Caco-2 (cell line): ENCODE data around the gene DMGDH. TPM values are rescaled to one million over a fixed set of nuclear protein-coding genes. Genes with fewer than 3 reads are reported as not detected.

Experiments
- BruUV-seq: library from RNA; stranded (reverse); fragments of 400-500 nt; replicated peaks from 2 replicates; lab custom pipeline; 2021; lab: Mats Ljungman, UMichigan
- CTCF ChIA-PET: fragments of 300-600 bp; sonication (Branson Sonifier 250); formaldehyde crosslinking; loops from one replicate; lab custom pipeline; 2022; ENCODE audit warnings: antibody characterized with exemption; lab: Charles Lee
- POLR2A ChIA-PET: fragments of 300-600 bp; sonication (Branson Sonifier 250); formaldehyde crosslinking; loops from one replicate; lab custom pipeline; 2022; ENCODE audit warnings: antibody characterized with exemption; lab: Charles Lee
- DNase-seq, 2 experiments: peaks; one replicate each; pipeline versions ENCODE4 v3.0.0 to v3.0.0-alpha.2; 2020 to 2022
- H3K27me3 ChIP-seq: replicated peaks from 2 replicates; pipeline ENCODE4 v1.6.0; 2011; ENCODE audit warnings: low read length; ENCODE audit not compliant: control insufficient read depth, insufficient read depth
- H3K36me3 ChIP-seq: 2 replicates; pipeline ENCODE4 v1.5.1; 2011; ENCODE audit warnings: low read length; ENCODE audit not compliant: control insufficient read depth, insufficient read depth
- H3K4me1 ChIP-seq: fragments of 250-450 bp; sonication (Bioruptor Pico); 2 replicates; pipeline ENCODE4 v1.5.1; 2020; ENCODE audit warnings: mild to moderate bottlenecking
- H3K4me3 ChIP-seq: 2 replicates; pipeline ENCODE4 v1.5.1; 2011; ENCODE audit warnings: low read depth, mild to moderate bottlenecking, control low read depth, low read length
- H3K9me3 ChIP-seq: fragments of 250-450 bp; sonication (Bioruptor Pico); 2 replicates; pipeline ENCODE4 v1.5.1; 2020; ENCODE audit warnings: mild to moderate bottlenecking, moderate library complexity
- H3K27ac Mint-ChIP-seq: one replicate; pipeline ENCODE4 v1.8.0; 2022; ENCODE audit warnings: mixed read lengths; ENCODE audit not compliant: unreplicated experiment
- H3K27me3 Mint-ChIP-seq: one replicate; pipeline ENCODE4 v1.8.0; 2022; ENCODE audit warnings: mixed read lengths; ENCODE audit not compliant: insufficient read depth, unreplicated experiment
- H3K36me3 Mint-ChIP-seq: one replicate; pipeline ENCODE4 v1.8.0; 2022; ENCODE audit warnings: mild to moderate bottlenecking, mixed read lengths; ENCODE audit not compliant: insufficient read depth, unreplicated experiment
- H3K4me1 Mint-ChIP-seq: one replicate; pipeline ENCODE4 v1.8.0; 2022; ENCODE audit warnings: low read depth, mixed read lengths; ENCODE audit not compliant: unreplicated experiment
- H3K4me3 Mint-ChIP-seq: one replicate; pipeline ENCODE4 v1.8.0; 2022; ENCODE audit warnings: mild to moderate bottlenecking, moderate library complexity, mixed read lengths; ENCODE audit not compliant: unreplicated experiment
- H3K9me3 Mint-ChIP-seq: one replicate; pipeline ENCODE4 v1.8.0; 2022; ENCODE audit warnings: mixed read lengths; ENCODE audit not compliant: unreplicated experiment
- intact Hi-C: fragments of 100-400 bp; cut with micrococcal nuclease; formaldehyde crosslinking; loops from one replicate; pipeline ENCODE4 v1.10.0; 2022; ENCODE audit not compliant: unreplicated experiment
- total RNA-seq: library from RNA; stranded (reverse); gene quantifications from 2 replicates; pipeline ENCODE4 v1.2.3, GENCODE V29; 2022
- TF ChIP-seq, protein P1 (sequence below), 2 experiments: fragments of 200-600 bp in 1 of 2; IDR thresholded peaks; 1 replicate in 1 of 2; 2 replicates in 1 of 2; pipeline versions ENCODE4 v1.5.1 to v1.8.0; 2011 to 2022; ENCODE audit warnings: antibody characterized with exemption in 1 of 2, control low read depth in 1 of 2, inconsistent platforms in 1 of 2, low read depth in 1 of 2, low read length in 1 of 2, mild to moderate bottlenecking in 1 of 2, moderate library complexity in 1 of 2; ENCODE audit not compliant: insufficient read depth in 1 of 2, severe bottlenecking in 1 of 2, unreplicated experiment in 1 of 2

DMGDH gene
- total RNA-seq, 1 experiment from 2014 or later, result 1.8 TPM

DNA sequence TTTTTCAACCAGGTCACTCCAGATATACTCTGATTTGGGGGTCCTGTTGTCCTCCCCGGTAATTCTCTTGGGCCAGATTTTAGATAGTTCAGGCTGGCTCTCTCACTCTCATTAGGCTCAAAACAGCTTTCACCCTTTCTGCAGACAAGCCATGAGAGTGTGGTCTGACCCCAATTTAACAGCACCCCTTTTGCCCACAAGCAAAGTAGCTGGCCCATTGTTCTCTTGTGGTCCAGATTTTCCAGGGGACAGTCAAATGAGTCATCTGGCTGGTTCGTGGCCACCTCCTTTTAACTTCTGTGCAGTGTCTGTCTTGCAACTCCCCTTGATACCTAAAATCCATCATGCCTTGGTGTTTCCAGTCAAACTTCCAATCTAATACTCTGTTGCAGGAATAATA lies 16.6 kb upstream of the DMGDH start:
- Mint-ChIP-seq H3K4me1 (no peaks in the 10 kb centered on the region), H3K27me3 (peaks cover 4% of the 10 kb centered on the region), H3K4me3 (no peak overlapping the region), H3K9me3 (no peaks in the 10 kb centered on the region), H3K27ac (no peak overlapping the region), H3K36me3 (no peaks in the 10 kb centered on the region)
- no peaks in the 10 kb centered on the region for H3K36me3 ChIP-seq
- TF ChIP-seq, protein P1, sequence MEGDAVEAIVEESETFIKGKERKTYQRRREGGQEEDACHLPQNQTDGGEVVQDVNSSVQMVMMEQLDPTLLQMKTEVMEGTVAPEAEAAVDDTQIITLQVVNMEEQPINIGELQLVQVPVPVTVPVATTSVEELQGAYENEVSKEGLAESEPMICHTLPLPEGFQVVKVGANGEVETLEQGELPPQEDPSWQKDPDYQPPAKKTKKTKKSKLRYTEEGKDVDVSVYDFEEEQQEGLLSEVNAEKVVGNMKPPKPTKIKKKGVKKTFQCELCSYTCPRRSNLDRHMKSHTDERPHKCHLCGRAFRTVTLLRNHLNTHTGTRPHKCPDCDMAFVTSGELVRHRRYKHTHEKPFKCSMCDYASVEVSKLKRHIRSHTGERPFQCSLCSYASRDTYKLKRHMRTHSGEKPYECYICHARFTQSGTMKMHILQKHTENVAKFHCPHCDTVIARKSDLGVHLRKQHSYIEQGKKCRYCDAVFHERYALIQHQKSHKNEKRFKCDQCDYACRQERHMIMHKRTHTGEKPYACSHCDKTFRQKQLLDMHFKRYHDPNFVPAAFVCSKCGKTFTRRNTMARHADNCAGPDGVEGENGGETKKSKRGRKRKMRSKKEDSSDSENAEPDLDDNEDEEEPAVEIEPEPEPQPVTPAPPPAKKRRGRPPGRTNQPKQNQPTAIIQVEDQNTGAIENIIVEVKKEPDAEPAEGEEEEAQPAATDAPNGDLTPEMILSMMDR (IDR thresholded peaks at IDR 0.05; ENCODE audit: insufficient read depth in 1 of 2, low read depth in 1 of 2, low read length in 1 of 2, severe bottlenecking in 1 of 2, unreplicated experiment in 1 of 2), result no peak
- no peaks in the 10 kb centered on the region; the same call in 1 of the 2 replicates for H3K9me3 ChIP-seq
- H3K4me1 ChIP-seq, result no peaks in the 10 kb centered on the region
- no TSS peak for BruUV-seq
- intact Hi-C loops, result no loop called here
- no peak for DNase-seq
- POLR2A ChIA-PET, result no interaction called here
- H3K27me3 ChIP-seq, result no peaks in the 10 kb centered on the region; the same call in none of the 2 replicates
- CTCF ChIA-PET, result no interaction called here
- H3K4me3 ChIP-seq, result no peak overlapping the region

DNA sequence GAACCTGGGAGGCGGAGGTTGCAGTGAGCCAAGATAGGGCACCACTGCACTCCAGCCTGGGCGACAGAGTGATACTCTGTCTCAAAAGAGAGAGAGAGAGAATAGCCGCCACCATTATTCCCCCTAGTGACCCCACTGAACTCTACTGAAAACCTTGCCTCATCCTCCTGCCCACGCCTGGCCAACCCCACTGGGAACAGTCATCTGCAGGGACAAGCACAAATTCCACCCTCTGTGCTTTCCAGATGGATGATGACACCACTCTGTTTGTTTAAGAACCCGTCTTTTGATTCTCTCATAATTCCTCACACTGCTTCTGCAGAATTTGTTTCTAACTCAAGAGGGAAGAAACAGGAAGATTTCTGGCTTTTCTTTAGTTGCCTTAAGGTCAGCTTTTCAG lies 12.3 kb upstream of the DMGDH start:
- DNase-seq, result no peak
- Mint-ChIP-seq H3K4me3 (no peak overlapping the region), H3K9me3 (no peaks in the 10 kb centered on the region), H3K36me3 (no peaks in the 10 kb centered on the region), H3K27me3 (peaks cover 9% of the 10 kb centered on the region), H3K27ac (no peak overlapping the region), H3K4me1 (no peaks in the 10 kb centered on the region)
- H3K4me1 ChIP-seq, result no peaks in the 10 kb centered on the region
- intact Hi-C loops, result no loop called here
- TF ChIP-seq, protein P1 (IDR thresholded peaks at IDR 0.05; ENCODE audit: insufficient read depth in 1 of 2, low read depth in 1 of 2, low read length in 1 of 2, severe bottlenecking in 1 of 2, unreplicated experiment in 1 of 2), result no peak
- CTCF ChIA-PET, result no interaction called here
- H3K27me3 ChIP-seq, result no peaks in the 10 kb centered on the region; the same call in 1 of the 2 replicates
- POLR2A ChIA-PET, result no interaction called here
- no peaks in the 10 kb centered on the region for H3K36me3 ChIP-seq
- no peak overlapping the region for H3K4me3 ChIP-seq
- no TSS peak for BruUV-seq
- no peaks in the 10 kb centered on the region for H3K9me3 ChIP-seq

DNA sequence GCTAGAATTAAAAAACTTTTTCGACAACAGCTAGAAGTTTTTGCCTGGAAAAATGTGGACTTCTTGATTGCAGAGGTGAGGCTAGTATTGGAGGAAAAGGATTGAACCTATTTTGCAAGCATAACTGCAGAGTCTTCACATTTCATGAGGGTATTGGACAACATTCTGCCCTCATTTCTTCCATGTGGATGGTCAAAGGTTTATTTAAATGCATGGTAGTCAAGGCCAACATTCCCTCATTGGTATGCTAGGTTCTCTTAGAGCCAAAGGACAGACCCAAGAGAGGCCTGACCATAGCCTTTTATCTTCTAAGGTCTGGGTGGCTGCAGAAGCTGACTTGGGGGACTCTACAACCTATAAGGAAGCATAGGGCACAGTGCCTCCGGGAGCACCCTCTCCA lies 11.3 kb upstream of the DMGDH start:
- Histone ChIP-seq H3K36me3 (no peaks in the 10 kb centered on the region), H3K27me3 (no peaks in the 10 kb centered on the region; the same call in 1 of the 2 replicates), H3K4me3 (no peak overlapping the region), H3K9me3 (no peaks in the 10 kb centered on the region), H3K4me1 (no peaks in the 10 kb centered on the region)
- intact Hi-C loops, result no loop called here
- no peak for DNase-seq
- no TSS peak for BruUV-seq
- CTCF ChIA-PET, result no interaction called here
- TF ChIP-seq, protein P1 (IDR thresholded peaks at IDR 0.05; ENCODE audit: insufficient read depth in 1 of 2, low read depth in 1 of 2, low read length in 1 of 2, severe bottlenecking in 1 of 2, unreplicated experiment in 1 of 2), result no peak
- Mint-ChIP-seq H3K27me3 (peaks cover 5% of the 10 kb centered on the region), H3K4me3 (no peak overlapping the region), H3K4me1 (no peaks in the 10 kb centered on the region), H3K9me3 (no peaks in the 10 kb centered on the region), H3K27ac (no peak overlapping the region), H3K36me3 (no peaks in the 10 kb centered on the region)
- POLR2A ChIA-PET, result no interaction called here
